Endometrial microvascular endothelial cells (primary cell): ENCODE measurements around the gene ATOX1. TPM values are rescaled to one million over a fixed set of nuclear protein-coding genes. Genes with fewer than 3 reads are reported as not detected.

Source experiments
- in situ Hi-C: cut with HindIII; loops from 2 replicates; pipeline ENCODE4 v1.10.0; 2017; ENCODE audit warnings: low sequenced_read_pairs, low pct_unique_long_range_greater_than_20kb; ENCODE audit errors: inconsistent ontology term
- total RNA-seq: library from RNA; depleted of rRNA; stranded (reverse); fragments of >200 nt; gene quantifications from one replicate; pipeline ENCODE4 v1.2.3, GENCODE V29; 2015; ENCODE audit errors: inconsistent ontology term

Gene ATOX1
- total RNA-seq, 1 donor from 2014 or later = 146 TPM

DNA sequence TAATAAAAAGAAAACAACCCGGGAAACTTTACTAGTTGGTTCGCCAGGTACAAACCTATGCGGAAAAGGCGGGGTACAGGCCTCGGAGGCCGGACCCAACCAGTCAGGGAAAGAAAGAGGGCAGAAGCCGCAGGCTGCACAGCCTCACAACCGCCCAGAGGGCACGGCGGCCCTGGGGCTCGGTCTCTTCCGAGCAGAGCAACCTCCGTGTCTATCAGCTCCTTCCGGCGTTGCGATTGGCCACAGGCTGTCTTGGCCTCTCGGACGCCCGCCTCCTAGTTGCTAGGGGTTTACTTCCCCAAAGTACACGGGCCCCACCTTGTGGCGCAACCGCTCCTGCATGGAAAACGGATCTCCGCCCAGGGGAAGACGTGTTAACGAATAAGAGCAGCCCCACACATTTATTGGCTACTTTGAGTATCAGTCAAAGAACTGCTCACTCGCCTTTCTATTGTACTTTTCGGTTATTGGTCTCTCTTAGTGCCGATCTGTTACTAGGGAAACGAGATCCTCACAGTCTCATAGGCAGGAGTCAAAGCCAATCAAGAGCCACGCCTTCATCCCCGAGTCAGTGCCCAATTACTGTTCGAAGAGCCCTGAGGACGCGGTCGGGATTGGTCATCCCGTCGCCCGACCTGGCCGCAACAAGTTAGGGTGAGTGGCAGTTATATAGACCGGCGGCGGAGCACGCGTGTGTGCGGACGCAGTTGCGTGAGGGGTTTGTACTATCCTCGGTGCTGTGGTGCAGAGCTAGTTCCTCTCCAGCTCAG is 13.0 kb upstream of the ATOX1 start, which contains the start of gene G3BP1:
Gene G3BP1, plus strand, starts transcription at position 696 of the 770 bp plus-strand sequence. CDS start 14,667 bp downstream, outside the sequence.
- in situ Hi-C loops = no loop called here

DNA sequence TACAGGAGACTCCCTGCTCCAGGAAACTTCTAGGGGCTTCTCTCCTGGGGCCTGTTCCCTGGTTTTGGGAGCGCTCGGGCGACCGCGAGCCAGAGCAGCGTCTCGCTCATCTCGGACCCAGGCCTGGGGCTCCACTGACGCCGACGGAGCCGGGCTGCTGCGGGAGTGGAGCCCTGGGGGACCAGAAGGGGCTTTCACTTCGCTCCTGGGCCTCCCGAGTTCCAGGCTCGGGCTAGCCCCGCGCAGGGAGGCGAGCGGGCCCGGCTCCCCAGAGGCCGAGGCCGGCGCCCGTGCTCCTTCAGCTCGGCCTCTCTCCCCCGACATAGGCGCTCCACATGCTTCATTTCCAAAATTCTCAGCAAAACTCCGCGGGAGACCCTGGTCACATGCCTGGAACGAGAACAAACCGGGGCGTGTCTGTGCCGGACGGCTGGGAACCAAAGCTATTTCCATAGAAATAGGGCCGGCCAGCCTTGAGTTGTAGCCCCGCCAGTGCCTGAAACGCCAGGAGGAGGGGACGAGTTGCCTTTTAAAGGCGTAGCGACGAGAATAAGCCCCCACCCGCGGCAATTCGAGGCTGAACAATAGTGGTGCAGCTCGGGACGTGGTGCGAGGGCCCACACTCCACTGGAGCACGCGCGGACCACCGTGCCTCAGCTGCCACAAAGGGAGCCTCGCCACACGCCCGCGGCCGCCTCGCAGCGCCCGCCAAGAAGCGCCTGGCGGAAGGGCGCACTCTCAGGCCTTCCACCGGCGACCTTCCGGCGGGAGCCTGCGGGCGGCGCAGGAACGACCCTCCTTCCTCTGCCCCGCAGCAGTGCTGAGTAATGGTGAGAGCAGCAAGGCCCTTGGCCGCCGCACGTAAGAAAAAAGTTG is 12.2 kb upstream of the ATOX1 start:
- in situ Hi-C loops = no loop called here

DNA sequence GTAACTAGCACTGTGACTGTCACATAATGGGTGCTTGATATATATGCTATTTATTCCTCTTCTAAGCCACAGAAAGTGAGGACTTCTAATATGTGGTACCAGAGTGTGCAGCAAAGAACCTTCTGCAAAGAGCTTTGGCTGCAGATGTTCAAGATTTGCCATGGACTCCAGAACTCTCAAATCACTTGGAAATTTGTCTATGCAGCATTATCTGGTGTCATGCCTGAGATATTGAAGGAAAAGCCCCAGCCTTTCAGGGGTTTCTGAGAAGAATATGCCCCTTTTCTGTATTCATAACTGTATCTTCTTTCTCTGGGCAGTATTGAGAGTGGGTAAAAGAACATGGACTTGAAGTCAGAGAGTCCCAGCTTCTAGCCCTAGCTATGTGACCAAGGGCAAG is 8.5 kb upstream of the ATOX1 start:
- in situ Hi-C loops = no loop called here

DNA sequence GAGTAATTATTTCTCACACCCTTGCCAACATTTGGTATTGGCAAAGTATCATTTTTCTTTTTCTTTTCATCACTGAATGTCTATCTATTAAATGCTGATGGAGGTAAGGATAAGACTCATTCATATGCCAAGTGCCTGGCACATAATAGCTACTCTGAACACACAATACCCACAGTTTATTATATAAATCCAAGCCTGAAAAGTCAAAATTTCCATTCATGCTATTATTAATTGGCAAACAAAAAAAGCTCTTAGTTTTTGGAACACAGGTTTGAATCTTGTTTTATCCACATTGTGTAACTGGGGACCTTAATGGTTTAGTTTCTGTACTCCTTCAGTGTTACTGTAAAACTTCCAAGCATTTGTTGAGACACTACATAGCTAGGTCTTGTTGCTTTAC is 6.4 kb upstream of the ATOX1 start:
- in situ Hi-C loops = no loop called here

GRCh38 chr5:151758141-151758429 is 346 bp downstream of the ATOX1 start:
- in situ Hi-C loops = no loop called here

DNA sequence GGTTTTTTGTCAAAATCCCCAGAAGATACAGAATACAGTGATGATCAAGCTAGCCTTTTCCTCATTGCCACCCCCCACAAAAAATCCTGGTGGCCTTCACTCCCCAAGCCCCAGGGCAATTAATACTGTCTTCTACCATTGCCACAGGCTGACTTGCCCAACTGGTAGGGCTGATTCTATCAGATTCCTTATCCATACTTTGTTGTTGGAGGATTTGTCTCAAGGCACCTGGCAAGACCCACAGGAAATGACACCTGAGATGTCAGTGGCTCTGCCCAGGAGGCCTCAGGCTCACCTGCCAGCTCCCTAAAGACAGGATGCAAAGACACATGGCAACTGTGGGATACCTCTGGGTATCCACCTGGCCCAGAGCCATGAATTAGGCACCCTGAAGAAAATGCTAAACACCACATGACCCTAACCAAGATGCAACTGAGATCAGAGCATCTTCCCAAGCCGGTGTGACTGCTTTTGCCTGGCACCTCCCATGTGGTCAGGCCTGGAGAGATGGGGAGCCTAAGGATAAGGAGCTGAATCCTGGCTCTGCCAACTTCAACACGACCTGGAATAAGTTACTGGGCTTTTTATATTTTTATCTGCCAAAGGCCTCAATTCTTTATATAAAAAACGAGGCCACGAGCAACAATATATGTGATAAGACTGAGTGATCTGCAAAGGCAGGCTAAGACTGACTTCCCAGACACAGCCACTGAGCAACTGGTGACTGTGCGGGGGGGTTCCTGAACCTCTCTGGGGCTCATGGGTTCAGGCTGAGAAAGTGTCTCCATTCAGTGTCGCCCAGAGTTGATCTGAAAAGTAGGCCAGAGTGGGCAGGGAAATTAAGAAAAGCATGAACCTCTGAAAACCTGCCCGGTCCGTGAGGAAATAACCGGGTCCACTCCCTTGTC is 944 bp downstream of the ATOX1 start:
- in situ Hi-C loops = no loop called here

DNA sequence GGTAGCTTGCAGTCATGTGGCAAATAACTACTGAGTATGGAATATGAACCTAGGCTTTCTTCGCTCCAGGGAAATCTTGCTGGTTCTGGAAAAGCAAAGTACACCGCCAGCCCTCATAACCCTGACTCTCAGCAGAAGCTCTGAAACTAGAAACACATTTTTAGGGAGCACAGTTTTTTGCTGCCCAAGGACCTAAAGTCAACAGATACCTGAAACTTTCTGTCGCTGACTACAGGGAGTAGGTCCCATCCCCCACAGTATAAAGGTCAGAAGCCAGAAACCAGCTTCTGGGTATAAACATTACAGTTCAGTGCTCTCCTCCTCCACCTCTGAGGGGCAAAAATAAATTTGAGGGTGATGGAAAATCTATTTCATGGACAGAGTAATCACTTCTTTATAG is 3.0 kb downstream of the ATOX1 start:
- in situ Hi-C loops = no loop called here

- in situ Hi-C loops = no loop called here
These were observed 6.8 kb downstream of the ATOX1 start for GRCh38 chr5:151751593-151751992.

GRCh38 chr5:151751091-151751490 is 7.3 kb downstream of the ATOX1 start:
- in situ Hi-C loops = no loop called here

- in situ Hi-C loops = no loop called here
These were observed 8.3 kb downstream of the ATOX1 start for GRCh38 chr5:151750121-151750520.

GRCh38 chr5:151745071-151745705 is 13.2 kb downstream of the ATOX1 start:
- in situ Hi-C loops = no loop called here

GRCh38 chr5:151743530-151743929 is 14.9 kb downstream of the ATOX1 start:
- in situ Hi-C loops = no loop called here

- in situ Hi-C loops = no loop called here
These were observed 15.5 kb downstream of the ATOX1 start for GRCh38 chr5:151742870-151743294.

DNA sequence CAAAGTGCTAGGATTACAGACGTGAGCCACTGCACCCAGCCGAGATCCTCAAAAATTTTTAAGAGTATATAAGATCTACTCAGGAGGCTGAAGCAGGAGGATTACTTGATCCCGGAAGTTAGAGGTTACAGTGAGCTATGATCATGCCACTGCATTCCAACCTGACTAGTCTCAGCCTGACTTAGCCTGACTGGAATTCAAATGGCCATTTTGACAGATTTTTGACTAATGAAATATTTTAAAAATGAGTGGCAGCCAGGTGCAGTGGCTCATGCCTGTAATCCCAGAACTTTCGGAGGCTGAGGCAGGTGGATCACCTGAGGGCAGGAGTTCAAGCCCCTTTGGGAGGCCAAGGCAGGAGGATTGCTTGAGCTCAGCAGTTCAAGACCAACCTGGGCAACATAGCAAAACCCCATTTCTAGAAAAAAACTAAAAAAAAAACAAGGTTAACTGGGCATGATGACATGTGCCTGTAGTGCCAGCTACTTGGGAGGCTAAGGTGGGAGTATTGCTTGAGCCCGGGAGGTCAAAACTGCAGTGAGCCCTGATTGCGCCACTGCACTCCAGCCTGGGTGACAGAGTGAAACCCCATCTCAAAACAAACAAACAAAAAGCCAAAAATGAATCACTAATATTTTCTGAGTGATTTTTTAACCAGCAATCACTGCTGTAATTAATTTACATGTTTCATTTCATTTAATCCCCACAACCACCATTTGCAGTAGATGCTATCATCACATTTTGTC is 16.6 kb downstream of the ATOX1 start:
- in situ Hi-C loops = no loop called here

GRCh38 chr5:151740958-151741373 is 17.5 kb downstream of the ATOX1 start:
- in situ Hi-C loops = no loop called here

GRCh38 chr5:151740336-151740942 is 18.0 kb downstream of the ATOX1 start:
- in situ Hi-C loops = no loop called here

- in situ Hi-C loops = no loop called here
These were observed 18.5 kb downstream of the ATOX1 start for GRCh38 chr5:151739939-151740335.

DNA sequence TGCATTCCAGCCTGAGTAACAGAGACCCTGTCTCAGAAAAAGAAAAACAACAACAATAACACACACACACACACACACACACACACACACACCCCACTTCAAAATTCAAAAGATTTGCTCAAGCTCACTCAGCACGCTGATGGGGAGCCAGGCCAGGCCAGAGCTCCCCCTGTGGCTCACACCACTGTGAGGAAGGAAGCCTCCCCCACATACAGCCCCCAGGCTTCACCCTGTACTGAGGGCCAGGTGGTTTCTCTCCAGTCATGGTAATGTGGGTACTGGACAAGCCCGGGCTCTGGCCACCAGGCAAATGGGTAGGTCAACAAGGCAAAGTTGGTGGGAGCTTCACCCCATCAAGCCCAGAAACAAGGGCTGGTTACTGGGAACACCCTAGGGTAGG is 19.0 kb downstream of the ATOX1 start:
- in situ Hi-C loops = no loop called here
